NCI-H2196 treated with DMSO at 0.1 percent for 48 hours (cell line): ENCODE results near the gene TCEA3.

Experiments used
- DNase-seq: peaks from one replicate; lab custom pipeline; 2025; ENCODE audit not compliant: unreplicated experiment; lab: John Stamatoyannopoulos, UW

The TCEA3 gene

DNA sequence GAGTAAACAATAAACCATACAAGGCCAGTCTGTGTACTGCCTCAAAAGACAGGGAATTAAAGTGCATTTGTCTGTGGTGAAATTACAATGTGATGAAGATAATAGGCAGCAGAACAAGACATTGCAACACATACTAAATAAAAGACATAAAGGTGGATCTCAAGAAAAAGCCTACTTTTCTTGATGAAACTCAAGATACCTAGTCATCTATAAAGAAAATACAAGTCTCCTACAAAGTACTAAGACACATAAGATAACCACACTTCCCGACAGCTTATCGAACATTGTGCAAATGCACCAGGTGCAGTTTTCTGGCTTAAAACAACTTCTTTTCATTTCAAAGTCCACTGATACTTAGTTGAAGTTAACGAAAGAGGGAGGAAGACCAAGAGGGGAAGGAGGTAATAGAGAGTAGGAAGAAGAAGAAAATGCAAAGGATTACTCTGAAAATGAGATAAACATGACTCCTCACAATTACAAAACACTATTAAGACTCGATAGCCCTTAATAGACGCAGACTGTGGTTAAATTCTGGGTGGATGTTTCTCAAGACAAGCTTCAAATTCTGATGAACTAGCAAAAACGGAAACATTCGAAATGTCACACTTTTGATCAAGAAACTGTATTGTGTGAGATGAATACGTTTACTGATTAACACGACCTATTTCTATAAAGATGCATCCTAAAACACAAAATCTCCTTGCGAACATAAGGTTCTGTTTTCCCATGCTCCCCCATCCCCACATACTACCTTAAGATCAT lies 82.4 kb downstream of the TCEA3 start:
- no peak for DNase-seq

- no peak for DNase-seq
Observed at GRCh38 chr1:23339632-23340031, 84.9 kb downstream of the TCEA3 start.

GRCh38 chr1:23337869-23338268 lies 86.7 kb downstream of the TCEA3 start:
- DNase-seq: no peak

- DNase-seq: no peak
Observed at GRCh38 chr1:23331713-23332112, 92.8 kb downstream of the TCEA3 start.
